Lower leg skin (tissue), 3 donors: Measurements from ENCODE around the gene ASPG.

Source experiments
- CTCF ChIP-seq, 3 donors: fragments of 450-650 bp; IDR thresholded peaks; one replicate each; pipeline ENCODE4 v1.5.1; 2016; ENCODE audit warnings: antibody characterized with exemption in 3 of 3, mild to moderate bottlenecking in 3 of 3, moderate library complexity in 2 of 3
- POLR2A ChIP-seq, 2 donors: fragments of 450-650 bp; IDR thresholded peaks; one replicate each; pipeline ENCODE4 v1.6.1; 2016 to 2017; ENCODE audit warnings: antibody characterized with exemption in 2 of 2, mild to moderate bottlenecking in 1 of 2, moderate library complexity in 1 of 2

DNA sequence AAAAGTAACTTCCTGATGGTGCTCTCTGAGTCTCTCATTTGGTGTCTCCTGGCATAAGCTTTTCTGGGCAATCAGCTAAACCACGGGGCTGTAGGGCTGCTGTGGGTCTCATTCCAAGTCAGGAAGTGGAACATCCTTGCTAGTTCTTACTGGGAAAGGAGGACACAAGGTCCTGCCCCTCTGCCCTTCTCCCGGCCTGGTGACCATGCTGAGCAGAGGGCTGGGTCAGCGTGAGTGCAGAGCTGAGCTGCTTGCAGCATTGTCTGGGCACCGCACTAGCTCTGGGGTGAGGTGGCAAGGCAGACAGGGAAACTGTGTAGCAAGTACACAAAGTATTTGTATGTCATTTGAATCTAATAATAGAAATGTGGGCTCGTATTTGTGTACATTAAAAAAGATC, 45.0 kb upstream of the ASPG start:
- TF ChIP-seq CTCF (IDR thresholded peaks at IDR 0.05) (no peak), POLR2A (IDR thresholded peaks at IDR 0.05) (no peak)
